ENCODE data around the gene SRSF8. TPM values are rescaled to one million over a fixed set of nuclear protein-coding genes. Genes with fewer than 3 reads are reported as not detected.
A peak's percentile ranks its signal among the peaks of the same experiment; 100 is the strongest.

SRSF8 gene
- total RNA-seq, 1 donor from 2014 or later, result 43.6 TPM

DNA sequence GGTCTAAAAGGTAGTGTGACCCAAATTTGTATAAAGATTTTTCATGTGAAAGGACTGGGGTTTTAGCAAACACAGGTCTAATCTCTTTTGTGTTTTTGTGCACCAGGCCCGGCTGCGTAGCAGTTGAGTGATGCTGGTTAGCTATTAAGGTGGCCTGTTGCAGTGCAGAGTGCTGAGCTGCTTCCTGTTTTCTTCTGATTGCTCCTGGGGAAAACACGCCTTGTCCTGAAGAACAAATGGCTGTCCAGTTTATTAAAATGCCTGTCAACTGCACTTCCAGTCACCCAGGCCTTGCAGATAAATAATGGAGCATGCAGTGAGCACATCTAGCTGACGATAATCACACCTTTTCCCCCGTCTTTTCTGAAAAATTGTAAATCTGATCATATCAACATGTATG, 1.8 kb downstream of the SRSF8 start:
- peak; percentile 90 for DNase-seq (ENCODE audit: low spot score)

DNA sequence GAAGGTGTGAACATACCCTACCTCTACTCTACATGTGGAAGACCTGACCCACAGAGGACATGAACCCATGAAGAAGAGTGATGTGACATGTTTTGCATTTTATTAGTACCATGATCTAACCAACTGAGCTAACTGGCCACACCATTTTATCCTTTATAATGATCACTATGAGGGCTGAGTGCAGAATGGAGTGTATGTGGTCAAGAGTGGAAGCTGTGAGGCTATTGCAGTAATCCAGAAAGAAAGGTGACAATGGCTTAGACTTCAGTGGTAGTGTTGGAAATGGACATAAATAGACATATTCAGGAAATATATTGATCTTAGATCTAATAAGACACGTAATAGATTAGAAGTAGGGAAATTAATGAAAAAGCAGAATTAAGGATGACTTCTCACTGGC, 3.8 kb downstream of the SRSF8 start:
- DNase-seq (ENCODE audit: low spot score), result no peak

DNA sequence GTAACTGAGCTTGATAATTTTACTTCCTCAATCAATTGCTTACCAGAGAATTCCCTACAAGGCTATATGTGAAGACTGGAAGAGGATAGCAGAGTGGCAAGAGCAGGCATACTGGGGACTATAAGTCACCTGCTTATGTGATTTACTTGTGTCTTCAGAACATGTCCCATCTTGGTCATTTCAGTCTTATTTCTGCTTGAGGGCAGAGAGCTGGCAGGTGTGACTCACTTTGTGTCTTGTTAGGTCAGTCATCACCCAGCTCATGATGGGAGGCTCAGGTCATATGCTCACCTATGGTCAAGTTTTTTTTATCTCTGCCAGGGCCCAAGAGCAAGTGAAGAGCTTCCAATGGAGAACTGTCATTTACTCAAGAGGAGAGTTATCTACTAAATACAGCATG, 6.2 kb downstream of the SRSF8 start:
- no peak for DNase-seq (ENCODE audit: low spot score)

DNA sequence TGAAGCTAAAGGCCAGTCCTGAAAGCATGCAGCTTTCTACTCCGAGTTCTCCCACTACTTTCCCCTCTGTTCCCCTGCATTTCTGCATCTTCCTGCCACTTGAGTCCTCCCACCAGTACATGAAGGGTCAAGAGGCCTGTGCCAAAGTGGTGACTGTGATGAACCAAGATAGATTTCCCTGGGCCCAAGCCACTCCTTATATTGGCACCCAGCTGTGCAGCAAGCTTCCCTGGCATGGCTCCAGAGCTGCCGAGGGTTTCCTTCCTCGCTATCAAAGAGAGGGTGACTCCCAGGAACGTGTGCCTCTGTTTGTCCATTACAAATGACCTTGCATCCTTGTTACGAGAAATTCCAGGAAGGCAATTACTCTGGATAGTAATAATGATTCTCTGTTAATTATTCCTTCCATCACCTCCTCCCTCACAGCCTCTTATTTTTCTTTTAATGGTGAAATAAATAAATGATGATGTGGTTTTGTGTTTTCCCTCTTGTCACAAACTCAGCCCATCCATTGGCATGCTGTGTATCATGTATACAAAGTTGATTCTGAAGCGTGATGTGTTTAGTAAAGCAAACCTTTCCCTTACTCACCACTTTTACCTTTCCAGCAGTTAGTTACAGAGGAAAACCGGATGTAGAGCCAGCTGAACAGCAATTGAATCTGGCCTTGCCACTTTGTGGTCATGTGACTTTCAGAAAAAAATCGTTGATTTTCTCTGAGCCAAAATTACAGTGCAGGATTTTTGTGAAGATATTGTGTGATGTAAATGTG, 8.3 kb downstream of the SRSF8 start:
- DNase-seq (ENCODE audit: low spot score), result peak; percentile 86

DNA sequence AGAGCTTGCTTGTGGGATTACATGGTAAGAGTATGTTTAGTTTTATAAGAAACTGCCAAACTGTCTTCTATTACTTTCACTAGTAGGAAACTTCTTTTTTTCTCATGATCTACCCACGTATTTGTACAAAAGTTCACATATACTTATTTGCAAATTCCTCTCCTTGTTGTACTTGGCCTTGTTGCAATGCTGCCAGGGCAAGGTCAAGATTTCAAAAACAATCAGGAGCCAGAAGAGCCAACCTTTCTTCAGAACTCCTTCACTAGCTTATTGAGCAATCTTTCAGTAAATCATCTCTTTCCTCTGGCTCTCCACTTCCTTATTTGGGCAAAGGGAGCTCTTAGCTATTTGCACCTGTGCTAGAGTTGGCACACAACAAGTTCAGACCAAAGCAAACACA, 9.7 kb downstream of the SRSF8 start:
- DNase-seq (ENCODE audit: low spot score), result peak; percentile 77

DNA sequence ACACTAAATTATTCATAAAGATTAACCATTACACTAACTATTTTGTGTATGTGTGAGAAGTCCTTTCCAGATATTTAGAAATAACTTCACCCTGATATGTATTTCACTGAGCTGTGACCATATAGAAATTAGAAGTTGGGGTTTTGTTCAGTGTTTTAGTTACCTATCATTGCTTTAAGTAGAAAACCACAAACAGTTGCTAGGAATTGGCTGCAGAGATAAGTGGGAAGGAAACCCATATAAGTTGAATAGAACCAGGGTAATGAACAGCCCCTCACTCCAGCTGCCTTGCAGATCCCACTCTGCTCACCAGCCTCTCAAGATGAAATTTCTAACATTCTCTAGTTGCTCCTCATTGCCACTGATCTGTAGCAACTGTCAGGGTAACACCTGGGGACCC, 10.3 kb downstream of the SRSF8 start:
- DNase-seq (ENCODE audit: low spot score), result no peak

DNA sequence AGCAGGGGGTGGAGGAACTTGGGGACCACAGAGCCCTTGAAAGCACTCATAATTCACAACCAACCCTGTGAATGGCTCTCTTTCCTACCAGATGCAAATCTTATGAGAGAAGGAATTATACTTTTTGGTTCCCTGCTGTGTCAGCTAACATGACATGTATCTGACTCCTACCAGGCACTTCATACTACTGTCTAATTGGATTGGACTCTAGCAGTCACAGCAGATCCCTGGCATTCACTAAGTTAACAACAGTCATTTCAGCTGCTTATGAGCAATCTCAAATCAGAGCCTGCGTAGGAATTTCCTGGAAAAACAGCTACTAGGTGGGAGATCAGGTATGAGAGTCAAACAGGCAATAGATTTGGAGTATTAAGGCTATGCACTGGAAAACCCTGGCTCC, 11.8 kb downstream of the SRSF8 start:
- no peak for DNase-seq (ENCODE audit: low spot score)

DNA sequence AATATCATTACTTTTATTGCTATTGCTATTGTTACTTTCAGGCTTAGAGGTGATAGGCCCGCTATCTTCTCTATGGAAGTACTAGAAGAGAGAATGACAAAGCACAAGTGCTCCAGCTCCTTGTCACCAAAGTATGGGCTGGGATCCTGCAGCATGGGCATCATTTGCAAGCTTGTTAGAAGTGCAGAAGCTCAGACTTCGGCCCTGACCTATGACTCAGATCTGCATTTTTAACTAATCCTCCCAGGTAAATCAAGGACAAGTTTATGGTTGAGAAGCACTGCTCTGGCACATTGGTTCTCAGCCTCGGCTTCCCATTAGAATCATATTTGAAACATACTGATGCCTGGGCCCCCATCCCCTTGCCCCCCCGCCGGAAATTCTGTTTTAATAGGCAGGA, 14.3 kb downstream of the SRSF8 start:
- DNase-seq (ENCODE audit: low spot score), result no peak

DNA sequence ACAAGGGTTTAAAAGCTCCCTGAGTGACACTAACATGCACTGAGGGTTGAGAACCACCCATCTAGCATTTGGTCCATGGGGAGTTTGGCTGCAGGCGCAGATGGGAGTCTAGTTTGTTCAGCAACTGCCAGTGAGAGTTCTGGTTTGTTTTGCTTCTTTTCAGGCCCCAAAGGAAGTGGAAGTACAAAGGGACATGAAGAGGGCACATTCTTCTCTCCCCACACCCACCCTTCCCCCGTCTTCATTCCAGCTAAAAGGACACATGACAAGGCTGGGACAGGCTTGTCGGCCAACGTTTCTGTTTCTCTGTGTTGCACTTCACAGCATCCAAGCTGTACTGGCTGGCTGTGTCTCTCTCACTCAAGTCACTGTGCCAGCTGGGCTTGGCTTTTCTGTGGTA, 14.7 kb downstream of the SRSF8 start:
- DNase-seq (ENCODE audit: low spot score), result no peak

DNA sequence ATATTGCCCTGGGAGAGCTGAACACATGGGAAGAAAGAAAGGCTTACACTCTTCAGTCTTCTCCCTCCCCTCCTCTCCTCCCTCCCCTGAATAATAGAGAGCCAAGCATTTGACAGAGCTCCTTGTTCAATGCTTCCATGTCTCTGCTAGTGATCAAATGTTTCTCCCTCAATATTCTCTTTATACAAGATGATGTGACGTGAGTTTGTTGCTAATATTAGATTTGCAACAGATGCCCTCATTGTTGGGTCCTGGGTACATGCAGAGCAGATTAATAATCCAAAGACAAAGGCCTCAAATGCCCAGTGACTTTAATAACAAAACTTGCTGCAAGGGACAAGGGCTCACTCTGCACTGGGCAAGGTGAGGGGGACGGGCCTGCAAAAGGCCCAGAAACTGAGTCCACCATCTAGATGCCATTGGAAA, 15.9 kb downstream of the SRSF8 start:
- DNase-seq (ENCODE audit: low spot score), result no peak

DNA sequence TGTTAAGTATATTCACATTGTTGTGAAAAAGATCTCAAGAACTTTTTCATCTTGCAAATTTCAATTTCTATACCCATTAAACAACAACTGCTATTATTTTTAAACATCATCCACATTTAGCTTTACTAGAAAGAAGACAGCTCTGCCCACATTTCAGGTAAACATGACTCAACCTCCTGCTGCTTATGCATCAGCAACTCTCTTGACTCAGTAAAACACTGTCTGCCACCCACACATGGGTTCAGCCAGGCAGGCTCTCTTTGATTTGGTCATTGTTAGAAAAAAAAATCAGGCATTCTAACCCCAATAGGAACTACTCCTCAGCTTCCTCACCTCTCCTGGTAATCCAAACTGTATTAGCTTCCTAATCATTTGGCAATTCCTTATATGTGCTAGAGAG, 17.8 kb downstream of the SRSF8 start:
- DNase-seq (ENCODE audit: low spot score), result no peak

DNA sequence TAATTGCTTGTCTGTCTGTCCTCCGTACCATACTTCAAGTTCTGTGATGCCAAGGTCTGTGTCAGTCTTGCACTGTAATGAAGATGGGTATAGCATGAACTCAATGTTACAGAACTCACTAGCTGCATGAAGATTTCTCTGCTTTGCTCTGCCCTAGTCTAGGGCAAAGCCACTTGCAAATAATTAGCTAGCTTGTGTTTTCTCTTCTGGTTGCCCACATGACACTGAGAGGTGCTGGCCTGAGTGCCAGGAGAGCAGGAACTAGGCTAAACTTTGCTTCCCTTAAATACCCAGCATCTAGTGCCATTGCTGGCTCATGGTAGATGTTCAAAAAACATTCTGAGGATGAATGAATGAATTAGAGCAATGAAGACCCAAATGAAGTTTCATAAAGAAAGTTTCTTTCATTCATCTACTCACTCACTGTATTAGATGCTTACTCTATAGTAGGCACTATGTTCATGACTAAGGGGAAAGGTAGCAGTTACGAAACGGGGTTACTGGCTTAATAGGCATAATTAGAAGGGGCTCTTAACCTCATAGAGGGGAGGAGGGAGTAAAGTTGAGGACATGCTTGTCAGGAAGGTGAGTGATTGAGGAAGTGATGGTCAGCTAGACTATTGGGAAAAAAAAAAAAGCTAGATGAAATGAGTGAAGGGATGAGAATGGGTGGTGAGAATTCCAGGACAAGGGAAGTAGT, 18.5 kb downstream of the SRSF8 start:
- no peak for DNase-seq (ENCODE audit: low spot score)

DNA sequence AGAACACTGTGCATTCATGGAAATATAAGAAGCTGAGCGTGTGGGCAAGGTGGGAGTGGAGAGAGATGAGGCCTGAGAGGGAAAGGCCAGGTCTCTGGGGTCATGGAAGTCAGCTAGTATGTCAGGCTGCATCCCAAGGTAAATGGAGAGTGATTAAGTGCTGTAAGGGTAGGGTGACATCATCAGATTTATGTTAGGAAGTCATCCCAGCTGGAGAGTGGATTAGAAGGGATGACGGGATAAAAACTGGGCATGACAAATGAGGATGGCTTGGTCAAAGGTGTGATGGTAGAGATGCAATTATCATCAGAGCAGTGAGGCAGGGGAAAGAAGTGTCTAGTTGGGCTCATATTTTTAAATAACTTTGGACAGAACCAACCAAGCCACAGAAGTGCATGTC, 19.4 kb downstream of the SRSF8 start:
- DNase-seq (ENCODE audit: low spot score), result no peak

DNA sequence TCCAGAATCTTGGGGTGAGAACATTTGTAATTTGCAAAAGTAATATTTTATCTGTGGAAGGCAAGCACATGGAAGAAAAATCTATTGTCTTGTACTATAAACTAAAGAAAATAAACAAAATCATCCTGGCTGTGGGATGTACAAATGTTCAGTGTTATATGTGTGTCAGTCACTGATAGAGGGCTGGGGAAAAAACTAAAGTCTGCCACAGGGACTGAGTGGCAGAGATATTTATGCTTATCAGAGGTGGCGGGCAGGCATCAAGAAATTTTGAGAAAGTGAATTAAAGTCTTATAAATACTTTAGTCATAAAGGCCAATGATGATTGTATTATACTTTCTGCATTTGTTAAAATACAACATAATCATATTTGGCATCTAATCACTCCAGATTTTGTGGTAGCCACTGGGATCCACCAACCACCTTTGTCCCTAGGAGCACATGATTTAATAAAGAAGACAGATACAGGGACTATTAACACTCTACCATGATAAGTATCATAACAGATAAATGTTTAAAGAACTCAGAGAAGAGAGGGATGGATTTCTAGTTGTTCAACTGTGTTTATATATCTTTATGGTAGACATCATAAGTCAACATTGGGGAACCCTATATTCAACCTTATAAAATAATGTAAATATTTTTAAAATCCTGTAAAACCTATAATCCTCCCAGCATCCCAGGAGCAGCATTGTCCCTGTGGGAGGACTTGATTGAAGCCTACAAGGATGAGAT, 20.3 kb downstream of the SRSF8 start:
- no peak for DNase-seq (ENCODE audit: low spot score)

DNA sequence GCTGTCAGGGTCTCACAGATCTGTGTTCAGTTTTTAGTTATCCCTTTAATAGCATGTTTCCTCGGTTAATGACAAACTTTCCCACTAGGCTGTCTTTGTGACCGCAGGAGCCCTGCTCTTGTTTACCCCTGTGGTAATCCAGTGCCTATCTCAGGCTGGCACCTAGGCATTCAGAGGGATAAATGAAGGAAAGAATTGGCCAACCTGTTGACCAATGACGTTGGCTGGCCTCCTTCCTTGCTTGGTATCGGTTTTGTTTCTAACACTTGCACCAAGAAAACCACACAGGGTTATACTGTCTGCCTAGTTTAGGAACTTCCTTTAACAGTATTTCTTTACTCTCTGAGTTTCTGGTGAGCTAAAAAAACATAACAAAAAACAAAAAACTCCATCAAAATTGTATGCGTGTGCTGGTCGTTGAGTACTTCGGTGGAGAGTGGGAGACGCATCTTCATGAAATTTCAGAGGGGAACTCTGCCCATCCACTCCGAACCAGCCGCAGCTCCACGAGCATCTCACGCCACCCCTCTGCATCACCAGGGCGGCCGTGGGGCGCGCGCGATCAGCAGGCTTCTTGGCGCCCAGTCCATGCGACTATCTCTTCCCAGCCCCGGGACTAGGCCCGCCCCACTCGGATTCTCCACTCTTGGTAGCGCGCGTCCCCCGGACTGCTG, 22.4 kb downstream of the SRSF8 start:
- DNase-seq (ENCODE audit: low spot score), result peak; percentile 80

DNA sequence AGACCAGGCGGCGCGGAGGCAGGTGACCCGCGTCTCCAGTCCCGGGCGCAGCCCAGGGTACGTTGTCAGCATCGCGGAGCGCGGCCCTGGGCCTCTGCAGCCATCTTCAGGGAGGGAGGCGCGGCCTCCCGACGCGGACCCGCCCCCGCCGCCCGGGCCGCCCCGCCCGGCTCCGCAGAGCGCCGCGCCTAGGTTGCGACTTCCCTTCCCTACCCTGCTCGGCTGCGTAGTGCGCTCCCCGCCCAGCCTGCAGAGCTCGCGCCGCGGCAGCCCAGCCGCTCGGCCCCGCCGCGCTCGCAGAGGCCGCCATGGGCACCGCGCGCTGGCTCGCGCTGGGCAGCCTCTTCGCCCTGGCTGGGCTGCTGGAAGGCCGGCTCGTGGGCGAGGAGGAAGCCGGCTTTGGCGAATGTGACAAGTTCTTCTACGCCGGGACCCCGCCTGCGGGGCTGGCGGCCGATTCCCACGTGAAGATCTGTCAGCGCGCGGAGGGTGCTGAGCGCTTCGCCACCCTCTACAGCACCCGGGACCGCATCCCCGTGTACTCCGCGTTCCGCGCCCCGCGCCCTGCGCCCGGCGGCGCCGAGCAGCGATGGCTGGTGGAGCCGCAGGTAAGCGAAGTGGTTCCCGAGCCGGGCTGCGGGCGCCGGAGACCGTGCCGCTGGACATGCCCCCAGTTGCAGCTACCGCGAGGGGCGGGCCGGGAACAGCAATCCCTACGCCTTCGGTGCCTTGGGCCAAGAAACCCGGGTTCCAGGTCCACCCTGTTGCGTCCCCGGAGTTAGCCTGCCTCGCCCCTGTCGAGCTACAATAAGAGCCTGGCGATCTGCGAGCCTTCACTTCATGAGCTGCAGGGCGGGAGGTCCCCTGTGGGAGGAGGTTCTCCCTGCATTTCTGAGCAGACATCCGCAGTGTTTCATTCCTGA, 23.2 kb downstream of the SRSF8 start, which contains the start of gene ENDOD1:
Gene ENDOD1 (plus strand): TSS at position 227 of the 923 bp plus-strand sequence. CDS start 82 bp downstream, at position 309.
- DNase-seq (ENCODE audit: low spot score), result peak; percentile 87

DNA sequence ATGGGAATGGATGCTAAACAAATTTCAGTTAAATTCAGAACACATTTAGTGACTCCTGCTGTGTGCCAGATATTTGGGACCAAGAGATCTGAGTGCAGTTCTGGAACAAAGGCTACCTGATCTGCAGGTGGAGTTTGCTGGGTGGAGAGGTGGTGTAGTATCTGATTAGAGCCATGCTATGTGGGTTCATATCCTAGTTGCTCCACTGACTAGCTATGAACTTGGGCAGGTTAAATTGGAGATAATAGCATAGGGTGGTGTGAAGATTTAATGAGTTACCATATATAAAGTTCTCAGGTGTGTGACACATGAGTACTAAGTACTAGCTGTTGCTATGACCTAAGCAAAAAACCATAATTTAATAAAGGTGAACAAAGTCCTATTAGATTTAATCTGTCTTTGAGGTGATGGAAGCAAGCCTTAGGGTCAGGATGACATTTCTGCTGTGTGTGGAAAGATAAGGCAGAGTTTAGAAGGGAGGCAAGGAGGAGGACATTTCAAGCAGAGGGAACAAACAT, 25.0 kb downstream of the SRSF8 start:
- no peak for DNase-seq (ENCODE audit: low spot score)

DNA sequence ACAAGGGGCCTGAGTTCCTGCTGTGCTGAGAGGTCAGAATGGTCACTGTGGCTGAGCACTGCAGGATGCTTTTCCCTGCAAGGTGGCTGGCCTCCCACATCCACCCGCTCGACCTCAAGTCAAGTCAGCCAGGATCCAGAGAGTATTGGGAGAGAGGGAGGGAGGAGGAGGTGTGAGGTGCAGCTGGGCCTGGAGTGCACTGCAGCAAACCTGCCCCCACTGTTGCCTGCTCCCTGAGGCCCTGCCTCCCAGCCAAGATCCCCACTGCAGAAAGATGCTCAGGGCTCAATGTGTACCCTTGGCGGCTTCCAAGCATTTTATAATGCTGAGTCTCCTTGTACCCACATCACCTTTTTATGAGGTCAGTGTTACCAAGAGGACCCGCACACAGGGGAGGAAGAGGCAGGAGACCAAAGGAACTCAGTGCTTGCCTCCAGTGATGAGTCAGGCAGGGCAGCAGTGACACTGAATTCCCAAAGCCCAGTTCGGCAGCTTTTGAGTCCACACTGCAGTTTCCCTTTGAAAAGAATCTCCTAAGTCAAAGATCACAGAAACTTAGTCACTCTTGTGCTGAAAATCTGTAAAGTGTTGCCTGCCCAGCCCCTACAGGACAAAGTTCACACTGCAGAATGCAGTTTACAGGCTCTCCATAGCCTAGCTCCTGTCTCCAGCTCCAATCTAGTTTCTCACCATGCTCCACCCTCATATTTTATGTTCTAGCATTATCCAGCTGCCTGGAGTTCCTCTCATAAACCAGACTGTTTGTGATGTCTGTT, 26.0 kb downstream of the SRSF8 start:
- DNase-seq (ENCODE audit: low spot score), result peak; percentile 22

DNA sequence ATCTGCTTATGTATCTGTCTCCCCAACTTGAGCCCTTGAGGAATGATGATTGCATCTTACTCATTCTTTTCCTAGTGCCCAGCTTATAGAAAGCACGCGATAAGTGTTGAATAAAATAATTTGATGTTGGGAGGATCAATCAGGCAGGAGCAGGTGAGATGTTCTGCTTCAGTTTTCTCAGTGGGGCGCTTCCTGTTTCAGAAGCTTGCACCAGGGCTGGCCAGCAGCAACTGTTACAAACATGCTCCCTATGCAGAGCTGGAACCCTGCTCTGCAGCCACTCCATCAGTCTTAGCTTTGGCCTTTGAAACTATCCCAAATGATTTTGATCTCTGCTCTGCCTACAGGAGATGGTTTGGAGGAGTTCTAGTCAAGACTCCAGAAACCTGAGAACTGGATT, 26.8 kb downstream of the SRSF8 start:
- DNase-seq (ENCODE audit: low spot score), result no peak

Data from mucosa of gallbladder (tissue), 1 donor.